VCaP (cell line): ENCODE results near the gene MUC6.

Experiments
- H3K27ac ChIP-seq: fragments of 450-650 bp; 2 replicates; pipeline ENCODE4 v1.5.1; 2017
- TF ChIP-seq, protein P1 (sequence below): fragments of 450-650 bp; conservative IDR thresholded peaks from 2 replicates; pipeline ENCODE4 v1.5.1; 2017; ENCODE audit warnings: mild to moderate bottlenecking, moderate library complexity

MUC6 gene

DNA sequence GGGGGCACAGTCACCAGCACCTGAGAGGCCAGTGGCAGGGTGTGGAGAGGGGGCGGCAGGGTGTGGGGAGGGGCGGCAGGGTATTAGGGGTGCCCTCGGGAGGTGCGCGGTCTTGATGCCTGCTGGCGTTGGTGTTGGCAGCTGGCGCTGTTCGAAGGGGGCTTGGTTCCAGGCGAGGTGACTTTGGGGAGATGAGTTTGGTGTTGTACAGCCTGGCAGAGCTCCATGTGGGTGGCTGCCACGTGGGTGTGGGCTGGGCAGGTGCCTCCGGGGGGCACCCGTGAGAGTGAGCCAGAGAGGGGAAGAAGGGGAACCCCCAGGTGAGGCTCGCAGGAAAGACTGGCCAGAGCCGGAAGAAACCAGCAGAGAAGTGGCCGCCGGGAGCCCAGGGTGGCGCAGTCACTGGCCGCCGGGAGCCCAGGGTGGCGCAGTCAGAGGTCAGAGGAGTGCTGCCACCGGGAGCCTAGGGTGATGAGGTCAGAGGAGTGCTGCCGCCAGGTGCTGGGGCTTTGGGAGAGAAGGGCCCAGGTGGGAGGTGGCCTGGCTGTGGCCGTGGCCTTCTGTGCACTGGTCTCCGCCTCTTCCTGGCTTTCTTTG is 44.7 kb downstream of the MUC6 start:
- H3K27ac ChIP-seq, result no peak overlapping the region
- TF ChIP-seq, protein P1, sequence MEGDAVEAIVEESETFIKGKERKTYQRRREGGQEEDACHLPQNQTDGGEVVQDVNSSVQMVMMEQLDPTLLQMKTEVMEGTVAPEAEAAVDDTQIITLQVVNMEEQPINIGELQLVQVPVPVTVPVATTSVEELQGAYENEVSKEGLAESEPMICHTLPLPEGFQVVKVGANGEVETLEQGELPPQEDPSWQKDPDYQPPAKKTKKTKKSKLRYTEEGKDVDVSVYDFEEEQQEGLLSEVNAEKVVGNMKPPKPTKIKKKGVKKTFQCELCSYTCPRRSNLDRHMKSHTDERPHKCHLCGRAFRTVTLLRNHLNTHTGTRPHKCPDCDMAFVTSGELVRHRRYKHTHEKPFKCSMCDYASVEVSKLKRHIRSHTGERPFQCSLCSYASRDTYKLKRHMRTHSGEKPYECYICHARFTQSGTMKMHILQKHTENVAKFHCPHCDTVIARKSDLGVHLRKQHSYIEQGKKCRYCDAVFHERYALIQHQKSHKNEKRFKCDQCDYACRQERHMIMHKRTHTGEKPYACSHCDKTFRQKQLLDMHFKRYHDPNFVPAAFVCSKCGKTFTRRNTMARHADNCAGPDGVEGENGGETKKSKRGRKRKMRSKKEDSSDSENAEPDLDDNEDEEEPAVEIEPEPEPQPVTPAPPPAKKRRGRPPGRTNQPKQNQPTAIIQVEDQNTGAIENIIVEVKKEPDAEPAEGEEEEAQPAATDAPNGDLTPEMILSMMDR, result no peak

DNA sequence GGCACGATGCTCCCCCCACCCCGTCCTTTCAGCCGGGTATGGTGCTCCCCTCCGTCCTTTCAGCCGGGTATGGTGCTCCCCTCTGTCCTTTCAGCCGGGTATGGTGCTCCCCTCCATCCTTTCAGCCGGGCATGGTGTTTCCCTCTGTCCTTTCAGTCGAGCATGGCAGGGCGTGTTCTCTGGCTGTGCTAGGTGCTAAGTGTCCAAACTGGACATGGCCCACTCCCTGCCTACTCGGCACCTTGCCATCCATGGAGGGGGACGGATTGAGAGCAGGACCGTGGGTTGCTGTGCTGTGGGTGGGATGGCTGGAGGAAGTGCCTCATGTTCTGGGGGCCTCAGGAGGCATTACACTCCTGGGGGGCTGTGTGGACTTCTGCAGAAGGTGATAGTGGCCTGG is 45.5 kb downstream of the MUC6 start:
- TF ChIP-seq, protein P1, result no peak
- no peak overlapping the region for H3K27ac ChIP-seq

DNA sequence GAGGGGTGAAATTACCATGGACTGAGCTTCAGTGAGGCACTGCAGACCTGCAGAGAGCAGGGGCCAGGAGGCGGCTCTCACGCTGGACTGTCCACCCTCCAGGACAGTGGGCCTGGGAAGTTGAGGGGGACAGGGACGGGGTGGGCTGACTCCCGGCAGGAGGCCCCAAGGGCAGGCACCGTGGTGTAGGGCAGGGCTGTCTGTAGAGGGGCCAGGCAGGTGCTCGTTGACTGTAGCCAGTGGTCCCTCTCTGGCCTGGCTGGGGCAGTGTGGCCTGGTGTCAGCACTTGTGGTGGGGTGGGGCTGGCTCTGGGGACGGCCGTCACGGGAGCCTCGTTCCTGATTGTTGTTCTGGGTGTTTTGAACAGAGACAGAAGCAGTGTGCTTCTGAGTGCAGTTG is 46.4 kb downstream of the MUC6 start:
- H3K27ac ChIP-seq, result no peak overlapping the region
- TF ChIP-seq, protein P1, result no peak

DNA sequence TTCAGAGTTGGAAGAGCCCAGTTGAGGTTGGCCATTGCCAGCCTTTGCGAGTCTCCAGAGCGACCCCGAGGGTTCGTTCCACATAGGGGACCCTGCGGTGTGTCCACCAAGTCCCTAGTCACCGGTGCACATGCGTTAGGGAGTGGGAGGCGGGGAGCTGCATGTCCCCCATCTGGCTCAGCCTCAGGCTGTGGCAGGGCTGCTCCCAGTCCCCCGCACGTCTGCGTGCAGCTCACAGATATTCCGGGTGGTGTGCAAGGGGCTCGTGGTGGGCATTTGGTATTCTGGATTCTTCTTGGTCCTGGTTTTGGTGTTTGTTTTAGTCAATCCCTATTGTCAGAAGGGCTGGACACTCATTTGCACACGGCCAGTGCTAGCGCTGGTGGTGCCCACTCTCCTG is 48.8 kb downstream of the MUC6 start:
- TF ChIP-seq, protein P1, result no peak
- peak overlapping the region; percentile 91; the same call in 1 of the 2 replicates for H3K27ac ChIP-seq

DNA sequence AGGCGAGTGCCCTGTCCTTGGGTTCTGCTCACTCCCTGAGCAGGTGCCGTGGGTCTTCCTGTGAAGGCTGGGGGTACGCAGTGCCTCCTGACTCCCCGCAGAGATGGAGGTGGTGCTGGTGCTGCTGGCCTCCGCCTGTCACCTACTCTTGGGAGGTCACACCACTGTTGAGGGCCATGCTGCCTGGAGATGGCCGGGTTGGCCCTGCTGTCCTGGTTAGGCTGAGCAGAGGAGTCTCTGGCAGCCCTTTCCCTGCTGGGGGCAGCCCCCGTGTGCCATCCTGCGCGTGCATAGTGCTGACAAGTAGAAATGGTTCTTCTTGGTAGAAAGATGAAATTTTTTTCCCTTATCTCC is 49.6 kb downstream of the MUC6 start:
- peak overlapping the region; percentile 91 for H3K27ac ChIP-seq

DNA sequence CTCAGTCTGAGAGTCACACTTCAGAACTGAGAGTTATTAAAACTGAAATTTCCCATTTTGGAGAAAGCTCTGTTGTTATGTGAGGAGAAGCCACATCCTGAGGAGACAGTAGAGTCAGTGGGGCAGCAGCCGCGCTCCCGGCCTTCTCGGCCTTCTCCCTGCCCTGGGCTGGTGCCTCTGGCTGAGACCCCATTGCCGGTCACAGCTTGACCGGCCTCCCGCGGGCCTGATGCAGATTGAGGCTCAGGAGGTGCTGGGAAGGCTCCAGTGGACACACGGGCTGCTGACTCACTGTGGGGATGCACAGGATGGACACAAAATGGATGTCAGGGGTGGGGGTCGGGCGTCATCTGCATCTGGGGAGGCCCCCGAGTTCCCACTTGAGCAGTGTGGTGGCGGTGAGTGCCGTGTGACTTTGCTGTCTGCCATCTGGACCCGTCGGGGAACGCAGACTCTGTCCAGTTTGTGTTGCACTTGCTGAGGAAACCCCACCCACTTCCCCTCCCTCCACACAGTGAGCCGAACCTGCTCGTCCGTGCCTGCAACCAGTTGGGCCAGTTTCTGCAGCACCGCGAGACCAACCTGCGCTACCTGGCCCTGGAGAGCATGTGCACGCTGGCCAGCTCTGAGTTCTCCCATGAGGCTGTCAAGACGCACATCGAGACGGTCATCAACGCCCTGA is 50.1 kb downstream of the MUC6 start:
- peak overlapping the region; percentile 91 for H3K27ac ChIP-seq
- TF ChIP-seq, protein P1, result no peak

More for the DNA sequence above, 49.6 kb downstream of the MUC6 start:
- TF ChIP-seq, protein P1, result no peak

DNA sequence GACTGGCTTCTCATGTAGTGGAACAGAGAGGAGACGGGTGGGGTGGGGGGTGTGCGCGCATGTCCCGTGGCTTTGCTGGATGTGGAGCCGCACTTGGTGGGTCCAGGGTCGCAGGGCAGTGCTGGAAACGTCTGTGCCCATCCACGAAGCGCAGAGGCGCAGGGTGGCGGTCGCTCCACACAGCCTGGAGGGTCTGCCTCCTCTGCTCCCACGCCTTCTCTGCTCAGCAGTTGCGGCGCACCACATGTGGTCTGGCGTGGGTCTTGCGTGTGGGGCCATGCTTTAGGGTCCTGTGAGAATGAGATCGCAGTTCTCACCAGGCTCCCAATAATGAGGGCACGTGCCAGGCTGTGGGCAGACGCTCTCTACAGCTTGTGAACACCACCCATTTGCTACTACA is 50.7 kb downstream of the MUC6 start:
- TF ChIP-seq, protein P1, result no peak

More for the DNA sequence above, 50.7 kb downstream of the MUC6 start:
- peak overlapping the region; percentile 91 for H3K27ac ChIP-seq
